NCI-H2107 (cell line): ENCODE results near the gene RCC2.

ENCODE experiments used
- DNase-seq: peaks from one replicate; lab custom pipeline; 2025; lab: John Stamatoyannopoulos, UW

Gene RCC2

GRCh38 chr1:17372955-17373354 is 66.5 kb downstream of the RCC2 start:
- no peak for DNase-seq

DNA sequence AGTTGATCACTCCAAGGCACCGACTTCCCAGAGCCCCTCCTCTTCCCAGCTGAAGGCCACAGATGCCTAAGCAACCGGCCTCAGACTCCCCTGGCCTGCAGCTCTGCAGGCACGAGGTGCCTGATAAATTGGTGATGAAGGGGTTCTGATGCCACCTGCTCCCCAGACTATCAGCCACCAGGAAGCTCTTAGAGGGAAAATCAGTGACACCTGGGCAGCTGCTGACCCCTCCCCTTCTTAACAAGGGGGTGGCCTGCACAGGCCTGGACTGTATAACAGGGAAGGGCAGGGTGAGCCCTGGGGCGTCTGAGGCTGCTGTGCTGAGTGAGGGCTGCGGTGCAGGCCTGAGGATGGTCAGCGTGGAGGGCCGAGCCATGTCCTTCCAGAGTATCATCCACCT is 67.6 kb downstream of the RCC2 start, which contains the start of gene PADI6:
Gene PADI6 (plus strand): TSS at position 301 of the 400 bp plus-strand sequence. CDS start 50 bp downstream, at position 351.
- no peak for DNase-seq

DNA sequence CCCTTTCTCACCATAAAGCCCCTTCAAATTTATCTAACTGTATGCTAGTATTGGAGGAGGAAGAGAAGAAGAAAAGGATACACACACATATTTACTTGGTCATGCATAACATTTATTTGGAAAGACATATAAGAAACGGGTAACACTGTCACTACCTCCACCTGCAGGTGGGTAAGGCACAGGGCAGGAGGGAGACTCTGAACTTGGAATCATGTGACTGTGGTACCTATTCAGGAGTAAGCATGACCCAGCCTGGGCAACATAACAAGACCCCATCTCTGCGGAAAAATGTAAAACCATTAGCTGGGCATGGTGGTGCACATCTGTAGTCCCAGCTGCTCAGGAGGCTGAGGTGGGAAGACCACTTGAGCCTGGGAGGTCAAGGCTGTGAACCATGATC is 68.9 kb downstream of the RCC2 start:
- DNase-seq: no peak

GRCh38 chr1:17369466-17369865 is 70.0 kb downstream of the RCC2 start:
- no peak for DNase-seq

DNA sequence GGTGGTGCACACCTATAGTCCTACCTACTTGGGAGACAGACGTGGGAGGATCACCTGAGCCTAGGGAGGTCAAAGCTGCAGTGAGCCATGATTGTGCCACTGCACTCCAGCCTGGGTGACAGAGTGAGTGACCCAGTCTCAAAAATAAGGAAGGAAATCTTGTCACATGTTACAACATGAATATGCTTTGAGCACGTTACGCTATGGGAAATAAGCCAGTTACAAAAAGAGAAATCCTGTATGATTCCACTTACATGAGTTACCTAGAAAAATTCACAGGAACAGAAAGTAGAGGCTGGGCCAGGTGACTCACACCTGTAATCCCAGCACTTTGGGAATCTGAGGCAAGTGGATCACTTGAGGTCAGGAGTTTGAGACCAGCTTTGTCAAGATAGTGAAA is 74.2 kb downstream of the RCC2 start:
- no peak for DNase-seq

- DNase-seq: no peak
Observed at GRCh38 chr1:17363771-17364170, 75.7 kb downstream of the RCC2 start.

DNA sequence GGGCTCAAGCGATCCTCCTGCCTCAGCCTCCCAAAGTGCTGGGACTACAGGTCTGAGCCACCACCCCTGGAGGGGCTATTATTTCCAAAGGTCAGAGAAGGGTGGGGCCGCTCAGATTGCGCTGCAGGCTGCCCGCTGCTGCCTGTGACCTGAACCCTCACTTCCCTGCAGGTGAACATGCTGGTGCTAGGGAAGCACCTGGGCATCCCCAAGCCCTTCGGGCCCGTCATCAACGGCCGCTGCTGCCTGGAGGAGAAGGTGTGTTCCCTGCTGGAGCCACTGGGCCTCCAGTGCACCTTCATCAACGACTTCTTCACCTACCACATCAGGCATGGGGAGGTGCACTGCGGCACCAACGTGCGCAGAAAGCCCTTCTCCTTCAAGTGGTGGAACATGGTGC is 76.1 kb downstream of the RCC2 start:
- no peak for DNase-seq

GRCh38 chr1:17361687-17362086 is 77.8 kb downstream of the RCC2 start:
- no peak for DNase-seq

DNA sequence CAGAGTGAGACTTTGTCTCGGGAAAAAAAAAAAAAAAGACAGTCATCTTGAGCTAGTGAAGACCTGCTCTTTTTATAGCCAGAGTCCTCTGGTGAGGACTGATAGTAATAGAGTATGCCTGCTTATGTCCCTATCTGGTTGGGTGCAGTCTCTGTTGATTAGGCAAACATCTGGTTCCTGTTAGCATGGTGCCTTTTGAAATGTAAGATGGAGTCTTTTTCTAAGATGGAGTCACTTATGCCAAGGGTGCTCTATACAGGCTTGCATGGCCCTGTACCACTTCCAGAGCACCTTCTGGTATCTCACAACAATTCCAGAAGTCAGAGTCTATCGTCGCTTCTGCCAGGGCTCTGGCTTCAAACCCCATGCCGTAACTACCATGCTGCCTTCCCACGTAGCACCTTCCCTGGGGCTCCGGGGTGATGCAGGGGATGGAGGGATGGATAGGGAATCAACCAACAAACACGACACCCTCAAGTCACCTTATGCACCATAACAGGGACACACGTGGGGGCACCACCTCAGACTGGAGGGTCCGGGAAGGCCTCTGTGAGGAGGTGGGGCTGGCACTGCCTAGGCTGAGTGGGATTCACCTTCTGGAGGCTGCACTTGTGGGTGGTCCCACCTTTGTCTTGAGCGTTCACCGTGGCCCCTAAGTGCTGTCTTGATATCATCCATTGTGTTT is 79.1 kb downstream of the RCC2 start:
- DNase-seq: no peak

DNA sequence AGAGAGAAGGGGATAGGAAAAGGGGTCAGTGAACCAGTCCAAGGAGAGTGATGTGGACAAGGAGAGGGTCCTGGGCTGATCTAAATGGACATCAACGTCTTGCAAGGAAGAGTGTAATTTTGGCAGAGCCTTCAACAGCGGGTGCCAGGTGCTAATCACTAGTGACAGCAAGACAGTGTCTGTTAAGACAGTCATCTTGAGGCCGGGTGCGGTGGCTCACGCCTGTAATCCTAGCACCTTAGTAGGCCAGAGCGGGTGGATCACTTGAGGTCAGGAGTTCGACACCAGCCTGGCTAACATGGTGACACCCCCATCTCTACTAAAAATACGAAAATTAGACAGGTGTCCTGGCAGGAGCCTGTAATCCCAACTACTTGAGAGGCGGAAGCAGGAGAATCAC is 79.7 kb downstream of the RCC2 start:
- DNase-seq: no peak

- DNase-seq: no peak
Observed at GRCh38 chr1:17359031-17359430, 80.4 kb downstream of the RCC2 start.

DNA sequence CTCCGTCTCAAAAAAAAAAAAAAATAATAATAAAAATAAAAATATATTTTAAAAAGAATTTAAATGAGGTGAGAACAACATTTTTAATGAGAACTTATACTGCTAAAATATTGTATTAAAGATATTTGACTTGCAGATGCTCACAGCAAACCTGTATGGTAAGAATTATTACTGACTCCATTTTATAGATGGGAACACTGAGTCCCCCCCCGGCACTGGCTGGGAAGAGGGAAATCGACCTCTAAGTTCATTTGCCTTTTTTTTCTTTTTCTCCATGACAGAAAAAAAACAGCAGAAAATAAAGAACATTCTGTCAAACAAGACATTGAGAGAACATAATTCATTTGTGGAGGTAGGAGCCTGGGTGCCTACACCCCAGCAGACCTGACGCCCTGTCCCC is 80.9 kb downstream of the RCC2 start:
- no peak for DNase-seq
